ENCODE data around the gene RREB1.

The RREB1 gene

DNA sequence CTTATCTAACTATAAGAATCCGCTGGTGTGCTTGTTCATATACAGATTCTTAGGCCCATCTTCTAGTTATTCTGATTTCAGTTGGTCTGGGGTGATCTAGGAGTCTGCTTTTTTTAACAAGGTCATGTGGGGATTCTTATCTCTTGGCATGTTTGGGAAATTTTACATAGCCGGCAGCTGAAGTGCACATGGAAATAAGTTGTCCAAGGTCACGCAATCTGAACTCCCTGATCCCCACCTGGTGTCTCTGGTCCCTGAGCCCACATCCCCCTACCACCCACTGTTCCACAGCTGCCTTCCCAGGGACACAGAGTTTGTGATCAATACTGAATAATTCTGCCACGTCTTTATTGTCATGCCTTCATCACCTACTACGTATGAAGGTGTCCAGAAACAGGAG lies 114.4 kb downstream of the RREB1 start:
- DNase-seq (ENCODE audit: low read depth in 2 of 2) = no peak

DNA sequence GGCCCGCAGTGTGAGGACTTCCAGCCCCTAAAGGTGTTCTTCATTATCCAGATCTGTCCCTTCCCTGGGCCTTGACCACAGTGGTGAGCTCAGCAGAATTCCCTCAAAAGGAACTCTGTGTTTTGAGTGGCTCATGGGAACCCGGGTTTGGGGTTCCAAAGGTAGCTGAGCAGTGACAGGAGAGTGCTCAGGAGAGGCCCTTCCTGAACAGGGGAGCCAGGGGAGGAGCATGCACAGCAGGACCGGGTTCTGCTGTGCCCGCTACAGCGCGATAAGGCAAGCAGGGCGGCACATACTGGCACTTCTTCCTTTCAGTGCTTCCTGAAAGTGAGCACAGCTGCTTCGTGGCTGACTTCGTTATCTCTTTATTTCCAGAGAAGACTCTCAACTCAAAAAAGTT lies 117.0 kb downstream of the RREB1 start:
- DNase-seq (ENCODE audit: low read depth in 2 of 2) = no peak

DNA sequence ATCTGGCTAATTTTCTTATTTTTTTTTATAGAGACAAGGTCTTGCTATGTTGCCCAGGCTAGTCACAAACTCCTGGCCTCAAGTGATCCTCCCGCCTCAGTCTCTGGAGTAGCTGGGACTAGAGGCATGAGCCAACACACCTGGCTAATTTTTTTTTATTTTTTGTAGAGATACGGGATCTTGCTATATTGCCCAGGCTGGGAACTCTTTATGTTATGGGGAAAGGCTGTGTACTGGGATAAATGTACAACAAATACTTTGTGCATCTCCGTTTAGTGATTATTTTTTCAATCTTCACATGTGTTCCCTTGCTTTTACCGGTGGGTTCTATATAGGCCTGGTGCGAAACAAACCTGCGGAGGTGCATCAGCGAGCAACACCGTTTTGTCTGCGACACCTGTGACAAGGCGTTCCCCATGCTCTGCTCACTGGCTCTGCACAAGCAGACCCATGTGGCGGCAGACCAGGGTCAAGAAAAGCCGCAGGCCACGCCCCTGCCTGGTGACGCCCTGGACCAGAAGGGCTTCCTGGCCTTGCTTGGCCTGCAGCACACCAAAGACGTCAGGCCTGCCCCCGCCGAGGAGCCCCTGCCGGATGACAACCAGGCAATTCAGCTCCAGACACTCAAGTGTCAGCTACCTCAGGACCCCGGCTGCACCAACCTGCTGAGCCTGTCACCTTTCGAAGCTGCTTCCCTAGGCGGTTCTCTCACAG lies 121.1 kb downstream of the RREB1 start:
- DNase-seq (ENCODE audit: low read depth in 2 of 2) = no peak

DNA sequence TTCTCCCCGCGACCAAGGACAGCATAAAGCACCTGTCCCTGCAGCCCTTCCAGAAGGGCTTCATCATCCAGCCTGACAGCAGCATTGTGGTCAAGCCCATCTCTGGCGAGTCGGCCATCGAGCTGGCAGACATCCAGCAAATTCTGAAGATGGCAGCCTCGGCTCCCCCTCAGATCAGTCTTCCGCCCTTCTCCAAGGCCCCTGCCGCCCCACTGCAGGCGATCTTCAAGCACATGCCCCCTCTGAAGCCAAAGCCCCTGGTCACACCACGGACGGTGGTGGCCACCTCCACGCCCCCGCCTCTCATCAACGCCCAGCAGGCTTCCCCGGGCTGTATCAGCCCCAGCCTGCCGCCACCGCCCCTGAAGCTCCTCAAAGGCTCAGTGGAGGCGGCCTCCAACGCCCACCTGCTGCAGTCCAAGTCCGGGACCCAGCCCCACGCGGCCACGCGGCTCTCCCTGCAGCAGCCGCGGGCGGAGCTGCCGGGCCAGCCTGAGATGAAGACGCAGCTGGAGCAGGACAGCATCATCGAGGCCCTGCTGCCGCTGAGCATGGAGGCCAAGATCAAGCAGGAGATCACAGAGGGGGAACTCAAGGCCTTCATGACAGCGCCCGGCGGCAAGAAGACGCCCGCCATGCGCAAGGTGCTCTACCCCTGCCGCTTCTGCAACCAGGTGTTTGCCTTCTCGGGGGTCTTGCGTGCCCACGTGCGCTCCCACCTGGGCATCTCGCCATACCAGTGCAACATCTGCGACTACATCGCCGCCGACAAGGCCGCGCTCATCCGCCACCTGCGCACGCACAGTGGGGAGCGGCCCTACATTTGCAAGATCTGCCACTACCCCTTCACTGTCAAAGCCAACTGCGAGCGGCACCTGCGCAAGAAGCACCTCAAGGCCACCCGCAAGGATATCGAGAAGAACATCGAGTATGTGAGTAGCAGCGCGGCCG lies 121.9 kb downstream of the RREB1 start:
- no peak for DNase-seq (ENCODE audit: low read depth in 2 of 2)

DNA sequence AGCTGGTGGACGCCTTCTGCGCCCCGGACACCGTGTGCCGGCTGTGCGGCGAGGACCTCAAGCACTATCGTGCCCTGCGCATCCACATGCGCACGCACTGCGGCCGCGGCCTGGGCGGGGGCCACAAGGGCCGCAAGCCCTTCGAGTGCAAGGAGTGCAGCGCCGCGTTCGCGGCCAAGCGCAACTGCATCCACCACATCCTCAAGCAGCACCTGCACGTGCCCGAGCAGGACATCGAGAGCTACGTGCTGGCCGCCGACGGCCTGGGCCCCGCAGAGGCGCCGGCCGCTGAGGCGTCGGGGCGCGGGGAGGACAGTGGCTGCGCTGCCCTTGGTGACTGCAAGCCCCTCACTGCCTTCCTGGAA lies 122.5 kb downstream of the RREB1 start:
- DNase-seq (ENCODE audit: low read depth in 2 of 2) = no peak

DNA sequence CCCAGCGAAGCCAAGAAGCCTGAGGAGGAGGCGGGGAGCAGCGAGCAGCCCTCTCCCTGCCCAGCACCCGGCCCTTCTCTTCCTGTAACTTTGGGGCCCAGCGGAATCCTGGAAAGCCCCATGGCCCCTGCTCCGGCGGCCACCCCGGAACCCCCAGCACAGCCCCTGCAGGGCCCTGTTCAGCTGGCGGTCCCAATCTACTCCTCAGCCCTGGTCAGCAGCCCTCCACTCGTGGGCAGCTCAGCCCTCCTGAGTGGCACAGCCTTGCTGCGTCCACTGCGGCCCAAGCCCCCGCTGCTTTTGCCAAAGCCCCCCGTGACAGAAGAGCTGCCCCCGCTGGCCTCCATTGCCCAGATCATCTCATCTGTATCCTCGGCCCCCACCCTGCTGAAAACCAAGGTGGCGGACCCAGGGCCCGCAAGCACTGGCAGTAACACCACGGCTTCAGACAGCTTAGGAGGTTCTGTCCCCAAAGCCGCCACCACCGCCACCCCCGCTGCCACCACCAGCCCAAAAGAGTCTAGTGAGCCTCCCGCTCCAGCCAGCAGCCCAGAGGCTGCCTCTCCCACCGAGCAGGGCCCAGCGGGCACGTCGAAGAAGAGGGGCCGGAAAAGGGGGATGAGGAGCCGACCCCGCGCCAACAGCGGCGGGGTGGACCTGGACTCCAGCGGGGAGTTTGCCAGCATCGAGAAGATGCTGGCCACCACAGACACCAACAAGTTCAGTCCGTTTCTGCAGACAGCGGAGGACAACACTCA lies 123.4 kb downstream of the RREB1 start:
- no peak for DNase-seq (ENCODE audit: low read depth in 2 of 2)

DNA sequence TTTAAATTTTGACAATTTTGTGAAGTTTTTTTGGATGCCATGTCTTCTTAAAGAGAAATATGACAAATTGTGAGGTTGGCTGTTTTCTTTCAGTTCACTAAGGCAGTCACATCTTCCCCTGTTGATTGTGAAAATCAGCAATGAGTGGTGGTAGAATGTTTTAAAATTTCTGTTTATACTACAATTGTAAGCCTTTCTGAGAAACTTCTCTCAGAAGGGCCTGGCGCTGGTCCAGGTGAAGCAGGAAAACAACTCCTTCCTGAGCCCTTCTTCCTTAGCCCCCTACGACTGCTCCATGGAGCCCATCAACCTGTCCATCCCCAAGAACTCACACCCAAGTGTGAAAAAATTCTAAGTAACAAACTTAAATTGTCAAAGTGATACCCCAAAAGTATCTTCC lies 124.6 kb downstream of the RREB1 start:
- no peak for DNase-seq (ENCODE audit: low read depth in 2 of 2)

DNA sequence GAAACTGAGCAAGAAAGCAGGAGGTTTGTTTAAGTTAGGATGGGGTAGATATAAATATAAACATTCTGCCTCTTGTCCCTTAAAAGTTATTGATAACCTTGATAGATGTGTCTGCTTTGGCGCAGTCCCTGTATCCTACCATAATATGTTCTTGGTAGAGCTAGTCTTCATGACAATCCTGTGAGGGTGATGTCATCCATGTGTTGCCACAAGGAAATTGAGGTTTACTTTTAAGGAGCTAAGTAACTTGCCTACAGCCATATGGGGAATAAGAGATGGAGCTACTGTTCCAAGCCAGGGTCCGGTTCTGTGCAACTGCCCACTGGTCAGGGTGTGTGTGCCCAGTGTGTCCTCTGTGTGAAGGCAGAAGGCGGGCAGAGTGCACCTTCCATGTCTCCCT lies 126.8 kb downstream of the RREB1 start:
- no peak for DNase-seq (ENCODE audit: low read depth in 2 of 2)

DNA sequence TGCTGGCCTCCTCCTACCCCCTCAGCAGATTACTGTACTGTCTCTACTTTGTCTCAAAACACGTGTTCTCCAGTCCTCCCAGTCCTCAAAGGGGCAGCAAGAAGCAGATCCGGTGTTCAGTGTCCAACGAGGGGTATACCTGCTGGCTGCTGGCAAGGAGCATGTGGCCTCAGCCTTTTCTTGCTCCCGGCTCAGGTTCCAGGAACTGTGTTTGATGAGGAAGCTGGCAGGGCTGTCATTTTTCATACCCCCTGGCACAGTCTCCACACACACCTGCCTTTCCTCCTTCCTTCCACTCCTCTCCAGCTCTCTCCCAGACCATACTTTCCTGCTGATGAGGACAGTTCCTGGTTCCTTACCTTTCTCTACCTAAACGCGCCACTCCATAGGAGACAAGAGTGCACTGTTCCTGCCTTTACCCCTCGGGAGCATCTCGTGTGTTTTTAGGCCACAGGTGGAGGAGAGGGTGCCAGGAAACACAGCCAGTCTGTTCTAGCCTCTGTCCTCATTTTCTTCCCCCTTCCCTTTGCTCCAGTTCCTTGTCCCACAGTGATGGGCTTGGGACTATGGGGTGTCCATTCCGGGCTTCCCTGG lies 128.0 kb downstream of the RREB1 start:
- DNase-seq (ENCODE audit: low read depth in 2 of 2) = no peak

DNA sequence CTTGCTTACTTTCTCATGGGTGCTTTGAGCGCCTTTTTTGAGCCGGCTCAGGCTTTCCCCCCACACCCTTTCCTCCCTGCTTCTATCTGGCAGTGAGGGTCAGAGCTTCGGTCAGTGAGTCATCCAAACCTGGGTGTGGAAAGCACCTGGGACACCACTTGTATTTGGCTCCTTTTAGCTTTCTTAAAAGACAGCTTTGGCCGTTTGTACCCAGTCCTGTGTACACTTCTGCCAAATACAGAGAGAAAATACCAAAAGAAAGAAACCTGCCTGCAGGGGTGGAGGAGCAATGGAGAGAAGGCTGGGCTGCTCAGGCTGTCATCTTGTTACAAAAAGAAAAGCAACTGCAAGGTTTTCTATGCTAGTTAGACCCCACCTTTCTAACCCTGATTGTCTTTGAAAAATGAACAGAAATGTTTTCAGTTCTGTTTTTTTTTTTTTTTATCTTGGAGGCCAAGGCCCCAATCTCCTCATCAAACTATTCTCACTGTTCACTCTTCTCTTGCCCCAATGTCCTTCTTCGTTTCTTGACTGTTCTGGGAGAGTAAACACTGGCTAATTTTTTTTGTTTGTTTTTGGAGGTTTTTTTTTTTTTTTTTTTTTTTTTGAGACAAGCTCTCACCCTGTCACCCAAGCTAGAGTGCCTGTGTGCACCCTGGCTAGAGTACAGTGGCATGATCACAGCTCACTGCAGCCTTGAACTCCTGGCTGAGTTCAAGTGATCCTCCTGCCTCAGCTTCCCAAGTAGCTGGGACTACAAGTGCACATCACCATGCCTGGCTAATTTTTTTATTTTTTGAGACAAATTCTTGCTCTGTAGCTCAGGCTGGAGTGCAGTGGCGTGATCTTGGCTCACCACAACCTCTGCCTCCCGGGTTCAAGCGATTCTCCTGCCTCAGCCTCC lies 128.8 kb downstream of the RREB1 start:
- DNase-seq (ENCODE audit: low read depth in 2 of 2) = no peak

DNA sequence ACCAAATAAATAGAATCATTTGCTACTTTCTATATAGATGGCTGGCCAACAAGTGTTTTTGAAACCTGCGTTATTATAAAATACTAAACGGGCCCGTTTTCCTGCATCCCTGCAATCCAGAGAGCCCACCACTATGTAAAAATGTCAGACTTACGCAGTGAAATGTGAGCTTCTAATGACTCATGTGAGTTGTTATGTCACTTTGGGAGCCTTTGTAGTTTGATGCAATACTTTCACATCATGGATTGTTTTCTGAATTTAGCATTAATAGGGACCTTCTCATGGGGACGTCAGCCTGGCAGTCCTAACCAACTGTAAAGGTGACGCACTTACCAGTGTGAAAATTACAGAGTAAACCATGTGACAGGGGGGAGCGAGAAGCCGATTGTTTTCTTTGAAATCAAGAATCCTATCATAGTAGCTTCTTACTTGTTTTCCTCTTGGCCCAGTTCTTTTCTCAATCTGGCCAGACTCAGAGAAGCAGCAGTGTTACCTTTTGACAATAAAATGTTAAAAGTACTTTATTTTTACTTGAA lies 130.0 kb downstream of the RREB1 start:
- DNase-seq (ENCODE audit: low read depth in 2 of 2) = no peak

DNA sequence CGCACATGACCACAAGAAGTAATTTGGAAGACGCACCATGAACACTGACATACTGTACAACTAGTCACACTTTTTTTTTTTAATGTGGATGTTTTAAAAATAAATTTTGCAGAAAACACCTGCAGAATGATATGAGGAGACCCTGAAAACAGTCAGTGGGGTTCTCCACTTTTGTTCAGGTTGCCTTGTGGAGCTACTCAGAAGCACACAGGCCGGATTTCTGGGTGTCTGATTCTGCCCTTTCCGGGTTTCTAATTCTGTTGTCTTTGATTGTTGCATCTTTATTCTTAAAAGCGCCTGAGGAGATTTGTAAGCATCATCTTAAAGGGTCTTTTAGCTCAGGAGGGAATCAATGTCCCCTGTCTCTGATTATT lies 130.8 kb downstream of the RREB1 start:
- DNase-seq (ENCODE audit: low read depth in 2 of 2) = no peak

DNA sequence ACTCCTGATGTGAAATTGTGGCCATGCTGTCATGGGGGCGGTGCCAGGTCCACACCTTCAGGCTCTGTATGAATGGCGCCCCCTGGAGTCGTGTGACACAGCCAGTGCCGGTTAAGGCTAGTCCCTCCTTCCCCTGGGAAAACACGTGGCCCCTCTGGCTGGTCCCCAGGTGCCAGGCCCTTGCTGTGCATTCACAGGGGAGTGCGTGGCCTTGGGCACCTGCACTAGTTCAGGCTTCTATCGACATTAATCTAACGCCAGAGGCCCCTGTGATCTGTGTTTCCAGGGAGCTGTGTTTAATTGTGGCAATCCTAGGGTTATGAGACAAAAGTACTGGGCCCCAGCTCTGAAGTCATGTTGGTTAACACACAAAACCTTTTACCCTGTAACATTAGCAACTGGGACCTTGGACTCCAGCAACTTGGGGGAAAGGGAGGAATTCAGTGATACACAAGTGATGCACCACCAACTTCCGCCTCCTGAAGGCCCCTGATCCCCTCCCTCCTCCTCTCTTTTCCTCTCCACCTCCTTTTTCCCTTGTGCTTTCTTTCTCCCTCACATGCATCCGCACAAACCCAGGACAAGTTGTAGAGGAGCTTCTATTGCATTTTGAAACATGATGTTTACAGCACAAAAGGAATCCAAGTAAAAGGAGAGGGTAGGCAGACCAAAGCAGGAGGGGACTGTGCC lies 131.3 kb downstream of the RREB1 start:
- peak; percentile 62 to 76 for DNase-seq (ENCODE audit: low read depth in 2 of 2)

DNA sequence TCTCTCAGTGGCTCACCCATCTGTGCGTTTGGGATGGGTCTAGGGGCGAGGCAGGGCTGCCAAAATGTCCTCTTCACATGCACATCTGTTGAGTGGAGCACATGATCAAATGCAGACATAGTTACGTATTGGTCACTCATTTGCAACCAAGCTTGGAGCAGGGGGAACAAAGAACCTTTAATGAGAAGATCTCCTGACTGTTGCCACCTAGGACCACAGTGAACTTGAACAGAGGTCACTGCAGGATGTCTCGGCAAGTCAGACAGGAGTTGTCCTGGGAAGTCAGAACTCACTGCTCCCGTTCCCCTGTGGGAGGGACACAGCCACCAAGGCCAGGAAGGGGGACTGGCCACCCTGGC lies 131.8 kb downstream of the RREB1 start:
- no peak for DNase-seq (ENCODE audit: low read depth in 2 of 2)

DNA sequence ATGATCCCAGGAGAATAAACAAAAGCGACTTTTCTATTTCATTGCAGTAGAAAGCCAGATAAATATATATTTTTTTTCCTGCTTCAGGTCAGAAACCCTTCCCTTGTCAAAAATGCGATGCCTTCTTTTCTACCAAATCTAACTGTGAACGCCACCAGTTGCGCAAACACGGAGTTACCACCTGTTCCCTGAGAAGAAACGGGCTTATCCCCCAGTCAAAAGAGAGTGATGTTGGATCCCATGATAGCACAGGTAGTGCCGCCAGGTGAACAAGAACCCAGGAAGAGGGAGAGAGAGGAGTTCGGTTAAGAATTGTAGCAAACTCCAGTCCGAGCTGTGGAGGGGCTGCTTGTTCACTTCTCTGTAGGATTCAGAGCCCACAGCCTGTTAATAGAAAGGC lies 132.6 kb downstream of the RREB1 start:
- no peak for DNase-seq (ENCODE audit: low read depth in 2 of 2)

DNA sequence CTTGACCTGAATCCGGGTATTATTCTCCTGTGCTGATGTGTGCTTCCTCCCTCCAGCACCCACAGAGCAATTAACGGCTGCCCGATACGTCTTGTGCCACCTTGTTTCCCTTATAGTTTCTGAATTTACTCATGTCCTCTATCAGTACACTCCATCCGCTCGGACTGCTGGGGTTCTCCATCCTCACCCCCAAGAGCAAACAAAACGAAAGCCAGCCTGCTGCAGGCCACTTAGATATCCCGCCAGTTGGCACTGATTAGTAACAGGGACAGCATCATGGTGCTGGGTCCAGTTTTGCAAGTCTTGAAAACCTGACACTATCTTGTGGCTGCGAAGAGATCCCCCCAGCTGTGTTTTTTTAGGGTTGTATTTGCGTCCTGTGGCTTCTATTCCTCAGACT lies 133.4 kb downstream of the RREB1 start:
- DNase-seq (ENCODE audit: low read depth in 2 of 2) = no peak

DNA sequence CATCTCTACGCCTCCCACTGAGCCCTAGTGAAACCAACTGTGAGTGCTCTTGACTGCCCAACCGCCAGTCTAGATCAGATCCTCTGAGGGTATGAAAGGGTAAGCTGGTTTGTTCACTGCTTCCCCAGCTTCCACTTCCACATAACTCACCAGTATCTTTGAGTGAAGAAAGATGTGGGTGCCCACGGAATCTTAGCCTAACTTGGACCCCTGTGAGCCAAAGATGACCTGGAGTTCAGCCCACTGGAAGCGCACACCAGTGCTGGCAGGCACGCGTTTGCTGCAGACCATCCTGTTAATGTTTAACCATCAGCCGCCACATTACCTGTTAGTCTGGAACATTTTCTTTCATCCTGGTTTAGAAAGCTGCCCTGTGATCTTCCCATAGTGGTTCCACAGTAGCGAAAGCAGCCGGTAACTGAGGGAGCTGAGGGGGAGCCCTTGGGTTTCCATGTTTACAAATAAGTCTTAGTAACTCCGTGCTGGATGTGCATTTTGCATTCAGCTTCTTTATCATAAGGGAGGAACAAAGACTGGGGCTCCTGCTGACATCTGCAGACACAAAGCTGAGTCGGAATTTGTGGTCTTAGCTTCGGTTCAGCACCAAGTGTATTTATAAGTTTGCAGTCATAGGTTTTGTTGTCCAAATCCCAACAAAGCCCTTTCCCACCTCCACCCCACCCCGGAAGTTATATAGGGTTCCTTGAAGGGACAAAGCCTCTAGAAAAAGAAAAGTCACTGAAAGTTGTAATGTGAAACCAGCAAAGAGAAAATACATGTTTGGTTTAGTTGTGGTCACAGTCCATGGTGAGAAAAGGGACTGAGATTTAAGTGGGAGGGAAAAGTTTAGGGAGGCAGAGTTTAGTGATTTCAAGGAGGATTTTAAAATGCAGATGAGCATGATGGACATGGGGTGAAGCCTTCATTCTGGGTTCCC lies 134.2 kb downstream of the RREB1 start:
- no peak for DNase-seq (ENCODE audit: low read depth in 2 of 2)

DNA sequence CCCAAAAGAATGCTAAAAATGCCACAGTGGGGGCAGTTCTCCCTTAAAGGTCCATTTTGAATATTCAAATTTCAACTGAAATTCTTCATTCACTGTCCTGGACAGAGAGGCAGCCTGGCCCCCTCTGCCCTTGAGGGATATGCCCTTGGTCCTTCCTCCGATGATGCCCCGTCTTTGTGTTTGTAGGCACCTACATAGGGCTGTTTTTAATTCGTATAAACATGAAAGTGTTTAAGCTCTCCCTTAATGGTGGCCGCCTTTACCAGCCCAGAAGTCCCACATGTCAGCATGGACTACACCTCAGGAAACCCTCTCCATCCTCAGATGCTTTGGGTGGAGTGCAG lies 135.0 kb downstream of the RREB1 start:
- no peak for DNase-seq (ENCODE audit: low read depth in 2 of 2)

All from stimulated activated CD4-positive, alpha-beta T cell treated with anti-CD3 and anti-CD28 coated beads, Interleukin-4, amount 100 ng/mL, for 48 hours (primary cell).